IPS DF 6.9 (cell line): ENCODE data around the gene TMPRSS15.

Experiments used
- DNase-seq: peaks from one replicate; pipeline ENCODE4 v3.0.0-alpha.2; 2013; ENCODE audit warnings: low read depth, low spot score
- H3K27ac ChIP-seq: one replicate; pipeline ENCODE4 v1.5.1; 2013; ENCODE audit warnings: low read length, control low read depth
- H3K27me3 ChIP-seq: 2 replicates; pipeline ENCODE4 v1.6.1; 2013; ENCODE audit warnings: mild to moderate bottlenecking, low read length; ENCODE audit not compliant: control insufficient read depth, insufficient read depth
- H3K36me3 ChIP-seq: 2 replicates; pipeline ENCODE4 v1.6.1; 2013; ENCODE audit warnings: low read length; ENCODE audit not compliant: control insufficient read depth, insufficient read depth
- H3K4me1 ChIP-seq: 2 replicates; pipeline ENCODE4 v1.6.1; 2013; ENCODE audit warnings: low read length; ENCODE audit not compliant: control insufficient read depth, insufficient read depth
- H3K4me3 ChIP-seq: 2 replicates; pipeline ENCODE4 v1.5.1; 2013; ENCODE audit warnings: mild to moderate bottlenecking, low read length
- H3K9me3 ChIP-seq: 2 replicates; pipeline ENCODE4 v1.6.1; 2013; ENCODE audit warnings: low read length, inconsistent platforms; ENCODE audit not compliant: control insufficient read depth, insufficient read depth
- WGBS: extraction: QIAGEN DNeasy Blood & Tissue Kit; methylation state at CpG from one replicate; pipeline ENCODE4 v1.1.7; 2013; ENCODE audit warnings: mixed read lengths, missing lambda C conversion rate; ENCODE audit not compliant: insufficient read length, insufficient coverage; 5-methylcytosine and 5-hydroxymethylcytosine counted together

Gene TMPRSS15

GRCh38 chr21:18274370-18274769, 129.2 kb downstream of the TMPRSS15 start:
- Histone ChIP-seq H3K27me3 (no peaks in the 10 kb centered on the region), H3K9me3 (no peaks in the 10 kb centered on the region)
- no CpG with 5 or more reads among the region's 5 CpGs for WGBS

GRCh38 chr21:18273400-18273799, 130.2 kb downstream of the TMPRSS15 start:
- Histone ChIP-seq H3K4me1 (no peaks in the 10 kb centered on the region), H3K9me3 (no peaks in the 10 kb centered on the region), H3K36me3 (no peaks in the 10 kb centered on the region), H3K27ac (no peak overlapping the region), H3K27me3 (no peaks in the 10 kb centered on the region), H3K4me3 (no peak overlapping the region)
- no peak for DNase-seq
- whole genome bisulfite sequencing: no CpG with 5 or more reads among the region's 4 CpGs

More at GRCh38 chr21:18274370-18274769, 129.2 kb downstream of the TMPRSS15 start:
- Histone ChIP-seq H3K4me3 (no peak overlapping the region), H3K27ac (no peak overlapping the region), H3K4me1 (no peaks in the 10 kb centered on the region), H3K36me3 (no peaks in the 10 kb centered on the region)
- no peak for DNase-seq

GRCh38 chr21:18269856-18270255, 133.7 kb downstream of the TMPRSS15 start:
- no peaks in the 10 kb centered on the region for H3K36me3 ChIP-seq
- no peaks in the 10 kb centered on the region for H3K27me3 ChIP-seq
- no peaks in the 10 kb centered on the region for H3K9me3 ChIP-seq
- H3K4me3 ChIP-seq: no peak overlapping the region
- no CpG with 5 or more reads among the region's 7 CpGs for WGBS
- no peak for DNase-seq
- no peaks in the 10 kb centered on the region for H3K4me1 ChIP-seq
- H3K27ac ChIP-seq: no peak overlapping the region

- Histone ChIP-seq H3K4me1 (no peaks in the 10 kb centered on the region), H3K9me3 (no peaks in the 10 kb centered on the region), H3K27ac (no peak overlapping the region), H3K4me3 (no peak overlapping the region), H3K36me3 (no peaks in the 10 kb centered on the region), H3K27me3 (no peaks in the 10 kb centered on the region)
- no CpG with 5 or more reads among the region's 1 CpG for WGBS
- DNase-seq: no peak
These were observed 134.7 kb downstream of the TMPRSS15 start for GRCh38 chr21:18268906-18269305.

GRCh38 chr21:18267496-18267895, 136.1 kb downstream of the TMPRSS15 start:
- no peaks in the 10 kb centered on the region for H3K4me1 ChIP-seq
- H3K9me3 ChIP-seq: no peaks in the 10 kb centered on the region
- no peak overlapping the region for H3K27ac ChIP-seq
- no peak for DNase-seq
- no peaks in the 10 kb centered on the region for H3K36me3 ChIP-seq
- no CpG with 5 or more reads among the region's 1 CpG for WGBS
- no peaks in the 10 kb centered on the region for H3K27me3 ChIP-seq
- H3K4me3 ChIP-seq: no peak overlapping the region

- H3K4me1 ChIP-seq: no peaks in the 10 kb centered on the region
- H3K27ac ChIP-seq: no peak overlapping the region
- H3K4me3 ChIP-seq: no peak overlapping the region
- H3K27me3 ChIP-seq: no peaks in the 10 kb centered on the region
- no peak for DNase-seq
- WGBS: no CpG with 5 or more reads among the region's 2 CpGs
- no peaks in the 10 kb centered on the region for H3K36me3 ChIP-seq
- no peaks in the 10 kb centered on the region for H3K9me3 ChIP-seq
These were observed 137.6 kb downstream of the TMPRSS15 start for GRCh38 chr21:18265944-18266343.

- Histone ChIP-seq H3K27me3 (no peaks in the 10 kb centered on the region), H3K4me3 (no peak overlapping the region), H3K9me3 (no peaks in the 10 kb centered on the region), H3K4me1 (no peaks in the 10 kb centered on the region), H3K36me3 (no peaks in the 10 kb centered on the region), H3K27ac (no peak overlapping the region)
- no peak for DNase-seq
- WGBS: no CpG with 5 or more reads among the region's 2 CpGs
These were observed 149.8 kb downstream of the TMPRSS15 start for GRCh38 chr21:18253799-18254198.

GRCh38 chr21:18253221-18253620, 150.4 kb downstream of the TMPRSS15 start:
- no CpG with 5 or more reads among the region's 2 CpGs for WGBS
- no peaks in the 10 kb centered on the region for H3K9me3 ChIP-seq
- H3K27ac ChIP-seq: no peak overlapping the region
- H3K4me3 ChIP-seq: no peak overlapping the region
- DNase-seq: no peak
- H3K36me3 ChIP-seq: no peaks in the 10 kb centered on the region
- H3K27me3 ChIP-seq: no peaks in the 10 kb centered on the region
- H3K4me1 ChIP-seq: no peaks in the 10 kb centered on the region

GRCh38 chr21:18252680-18253079, 150.9 kb downstream of the TMPRSS15 start:
- Histone ChIP-seq H3K9me3 (no peaks in the 10 kb centered on the region), H3K36me3 (no peaks in the 10 kb centered on the region), H3K27me3 (no peaks in the 10 kb centered on the region), H3K4me1 (no peaks in the 10 kb centered on the region), H3K4me3 (no peak overlapping the region), H3K27ac (no peak overlapping the region)
- no CpG with 5 or more reads among the region's 5 CpGs for WGBS
- no peak for DNase-seq

GRCh38 chr21:18252256-18252655, 151.3 kb downstream of the TMPRSS15 start:
- H3K4me1 ChIP-seq: no peaks in the 10 kb centered on the region
- H3K9me3 ChIP-seq: no peaks in the 10 kb centered on the region
- no peak for DNase-seq
- no peak overlapping the region for H3K27ac ChIP-seq
- H3K4me3 ChIP-seq: no peak overlapping the region
- no peaks in the 10 kb centered on the region for H3K27me3 ChIP-seq
- no CpG with 5 or more reads among the region's 4 CpGs for WGBS
- H3K36me3 ChIP-seq: no peaks in the 10 kb centered on the region

GRCh38 chr21:18251065-18251464, 152.5 kb downstream of the TMPRSS15 start:
- no peak overlapping the region for H3K27ac ChIP-seq
- no peaks in the 10 kb centered on the region for H3K36me3 ChIP-seq
- no peak for DNase-seq
- H3K27me3 ChIP-seq: no peaks in the 10 kb centered on the region
- no peaks in the 10 kb centered on the region for H3K4me1 ChIP-seq
- no peak overlapping the region for H3K4me3 ChIP-seq
- H3K9me3 ChIP-seq: no peaks in the 10 kb centered on the region
